Embryonic facial prominence (tissue), 1 donor: ENCODE results near the gene MTUS2.

ENCODE experiments used
- DNase-seq: peaks from one replicate; pipeline ENCODE4 v3.0.0-alpha.2; 2016; ENCODE audit errors: extremely low spot score

The MTUS2 gene

GRCh38 chr13:29524641-29525040 is 704.5 kb downstream of the MTUS2 start:
- no peak for DNase-seq

DNA sequence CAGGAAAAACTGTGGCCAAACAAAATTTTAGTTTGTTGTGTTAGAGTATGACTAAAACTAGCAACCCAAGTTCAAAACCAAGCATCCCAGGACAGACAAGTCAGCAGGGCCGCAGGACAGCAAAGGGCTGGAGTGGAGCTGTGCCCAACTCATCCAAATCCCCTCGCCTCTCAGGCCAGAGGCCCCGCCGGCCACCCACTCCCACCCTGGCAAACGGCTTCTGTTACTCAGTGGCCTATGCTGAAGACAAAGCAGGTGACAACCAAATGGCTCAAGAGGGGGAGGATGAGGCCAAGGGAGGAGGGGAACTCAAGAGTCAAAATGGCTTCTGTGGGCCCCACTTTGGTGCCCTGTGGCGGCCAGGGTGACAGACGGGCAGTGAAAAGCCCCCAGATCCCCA is 705.6 kb downstream of the MTUS2 start:
- no peak for DNase-seq

- DNase-seq = no peak
These were observed 706.6 kb downstream of the MTUS2 start for GRCh38 chr13:29526741-29527140.

GRCh38 chr13:29527511-29527910 is 707.4 kb downstream of the MTUS2 start:
- no peak for DNase-seq

DNA sequence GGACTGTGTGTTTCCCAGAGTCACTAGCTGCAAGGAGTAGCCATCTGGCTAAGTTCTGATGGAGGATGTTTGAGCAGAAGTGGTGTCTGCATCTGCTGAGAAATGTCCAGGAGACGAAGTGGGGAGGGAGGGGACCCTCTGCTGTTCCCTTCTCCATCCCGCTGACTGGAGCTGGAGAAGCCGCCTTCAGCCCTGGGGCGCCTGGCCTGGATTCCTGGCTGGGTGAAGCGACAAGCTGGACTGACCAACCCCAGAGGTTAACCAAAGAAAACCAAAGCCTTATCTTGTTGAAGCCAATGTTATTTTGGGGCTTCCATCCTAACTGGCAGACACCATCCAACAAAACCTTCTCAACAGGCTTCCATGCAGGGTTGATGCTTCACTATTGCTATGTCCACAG is 707.8 kb downstream of the MTUS2 start:
- no peak for DNase-seq

GRCh38 chr13:29529754-29530153 is 709.6 kb downstream of the MTUS2 start:
- no peak for DNase-seq

DNA sequence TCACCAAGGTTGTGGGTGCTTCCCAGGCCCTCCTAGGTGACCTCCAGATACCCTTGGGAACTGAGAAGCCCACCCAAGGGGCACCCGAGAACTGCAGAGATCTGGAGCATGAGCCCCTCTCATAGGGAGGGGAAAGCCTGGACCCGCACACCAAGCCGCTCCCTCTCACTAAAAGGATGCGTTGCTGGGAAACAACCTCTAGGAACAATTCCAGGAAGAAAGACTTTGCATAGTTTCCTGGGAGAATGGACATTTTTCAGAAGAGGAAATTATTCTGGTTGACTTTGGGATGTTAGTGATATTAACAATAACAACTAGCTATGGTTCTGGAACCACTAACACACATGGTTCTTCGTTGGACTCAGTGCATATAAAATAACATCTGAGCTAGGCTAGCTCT is 710.8 kb downstream of the MTUS2 start:
- no peak for DNase-seq

DNA sequence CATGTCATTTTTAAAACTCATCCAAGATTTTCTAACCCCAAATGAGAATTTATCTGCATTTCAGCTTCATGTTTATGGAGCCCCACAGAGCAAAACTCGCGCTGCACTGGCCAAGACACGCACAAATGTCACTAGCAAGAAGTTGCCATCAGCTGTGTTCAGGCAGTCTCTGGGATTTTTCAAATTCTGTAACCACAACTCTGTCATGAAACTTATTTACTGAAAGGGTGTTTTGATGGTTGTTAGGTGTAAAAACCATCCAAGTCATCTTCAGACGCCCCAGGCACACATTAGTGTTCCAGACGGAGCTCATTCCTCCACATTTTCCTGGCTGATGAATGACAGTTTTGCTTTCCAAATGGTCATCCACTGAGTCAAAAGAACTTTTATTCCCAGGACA is 712.0 kb downstream of the MTUS2 start:
- DNase-seq = peak; percentile 11

DNA sequence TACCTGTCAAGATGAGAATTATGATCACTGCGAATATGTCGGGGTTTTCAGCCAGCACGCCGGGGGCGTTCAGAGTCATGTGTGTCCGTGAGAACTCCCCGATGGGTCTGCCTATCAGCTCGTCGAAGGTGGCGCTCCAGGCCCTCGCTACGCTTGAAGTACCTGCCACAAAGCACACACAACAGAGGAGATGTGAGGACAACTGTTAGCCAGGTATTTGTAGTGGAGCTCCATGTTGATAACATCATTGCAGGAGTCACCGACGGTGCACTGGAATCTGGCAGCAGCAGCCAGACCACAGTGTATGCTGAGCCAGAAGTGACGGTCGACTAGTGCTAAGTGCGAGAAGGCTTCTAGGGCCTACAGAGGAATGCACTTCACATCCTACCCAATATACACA is 712.7 kb downstream of the MTUS2 start:
- no peak for DNase-seq

GRCh38 chr13:29534083-29534482 is 713.9 kb downstream of the MTUS2 start:
- no peak for DNase-seq

- DNase-seq = no peak
These were observed 715.8 kb downstream of the MTUS2 start for GRCh38 chr13:29535663-29536655.

DNA sequence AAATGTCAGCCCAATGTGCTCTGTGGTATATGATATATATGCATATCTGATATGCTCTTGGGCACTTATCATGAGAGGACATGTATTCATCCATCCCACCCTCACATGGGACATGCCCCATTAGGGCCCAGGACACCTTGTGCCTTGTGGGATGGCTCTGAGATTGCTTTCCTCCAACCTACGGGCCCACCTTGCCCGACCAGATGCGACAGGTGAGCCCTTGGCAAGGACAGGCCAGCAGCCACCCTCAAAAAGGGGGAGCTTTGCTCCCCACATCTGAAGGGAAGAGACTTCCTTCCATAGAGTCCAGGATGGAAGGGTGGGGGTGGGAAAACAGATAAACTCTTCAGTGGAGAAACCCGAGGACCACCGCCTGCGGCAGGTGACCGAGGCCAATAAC is 716.7 kb downstream of the MTUS2 start:
- no peak for DNase-seq

GRCh38 chr13:29537736-29538651 is 717.9 kb downstream of the MTUS2 start:
- no peak for DNase-seq

DNA sequence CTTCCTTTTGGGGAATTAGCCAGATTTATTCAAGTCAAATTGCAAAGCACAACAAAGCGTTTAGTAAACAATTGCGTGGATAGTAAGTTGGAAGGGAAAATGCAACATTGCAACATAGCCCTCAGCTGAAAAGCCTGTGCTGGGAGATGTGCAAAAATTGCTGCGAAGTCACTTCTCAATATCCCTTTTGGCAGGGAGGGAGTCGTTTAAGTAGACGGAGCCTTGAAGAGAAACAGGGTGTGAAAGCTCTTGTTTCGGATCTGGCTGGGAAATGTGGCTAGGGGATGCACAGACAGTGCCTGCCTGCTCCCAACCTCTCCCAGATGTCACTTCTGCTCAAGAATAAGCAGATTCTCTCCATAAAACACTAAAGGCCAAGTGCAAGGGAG is 718.5 kb downstream of the MTUS2 start:
- no peak for DNase-seq

DNA sequence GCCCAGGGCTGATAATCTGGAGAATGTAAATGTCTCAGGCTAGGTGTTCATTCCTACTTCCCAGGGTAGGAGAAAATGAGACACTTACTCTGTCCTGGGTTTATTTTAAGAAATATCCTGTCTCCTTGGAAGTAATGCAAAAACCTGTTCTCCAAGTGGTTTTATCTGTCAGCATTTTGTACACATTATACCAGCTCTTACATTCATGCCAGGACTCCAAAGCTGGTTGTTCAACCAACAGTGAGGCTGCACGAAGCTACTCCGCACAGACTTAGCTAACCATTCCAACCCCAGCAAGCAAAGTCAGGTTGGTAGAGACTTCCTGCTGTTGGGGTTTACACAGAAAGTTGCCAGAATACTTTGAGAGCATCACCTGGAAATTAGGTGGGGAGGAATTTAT is 719.7 kb downstream of the MTUS2 start:
- no peak for DNase-seq

- no peak for DNase-seq
These were observed 720.2 kb downstream of the MTUS2 start for GRCh38 chr13:29540334-29540733.

DNA sequence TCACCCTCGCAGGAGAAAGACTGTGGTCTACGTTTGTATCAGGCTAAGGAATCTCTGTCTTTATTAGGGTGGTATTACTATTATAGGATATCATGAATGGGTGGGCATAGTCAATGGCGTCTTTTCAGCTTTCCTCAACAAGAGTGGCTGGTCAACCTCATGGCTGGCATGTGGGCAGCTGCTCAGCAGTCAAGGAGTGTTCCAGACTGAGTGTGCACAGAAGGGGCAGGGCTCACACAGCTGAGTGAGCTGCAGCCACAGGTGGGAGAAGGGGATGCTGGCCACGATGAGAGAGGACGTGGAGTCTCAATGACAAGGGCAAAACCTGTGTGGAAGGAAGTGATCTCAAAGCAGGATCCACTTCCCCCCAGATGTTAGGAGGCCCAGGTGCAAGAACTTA is 720.7 kb downstream of the MTUS2 start:
- DNase-seq = no peak

DNA sequence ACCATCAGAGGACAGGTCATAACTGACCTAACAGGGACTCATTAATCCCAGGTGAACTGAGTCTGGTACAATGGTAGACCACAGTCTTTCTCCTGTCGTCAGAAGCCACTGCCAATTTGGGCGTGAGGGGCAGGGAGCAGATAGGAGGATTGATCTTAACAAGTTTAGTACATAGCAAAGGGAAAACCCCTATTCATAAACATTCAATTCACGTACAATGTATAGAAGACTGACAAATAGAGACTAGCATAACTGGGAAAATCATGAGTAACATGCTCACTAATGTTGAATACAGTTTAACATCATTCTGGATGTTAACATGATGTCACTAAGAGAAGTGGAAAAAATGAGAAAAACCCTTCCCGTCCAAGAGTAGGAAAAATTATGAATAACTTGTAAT is 721.3 kb downstream of the MTUS2 start:
- no peak for DNase-seq

- no peak for DNase-seq
These were observed 722.2 kb downstream of the MTUS2 start for GRCh38 chr13:29542381-29542780.

DNA sequence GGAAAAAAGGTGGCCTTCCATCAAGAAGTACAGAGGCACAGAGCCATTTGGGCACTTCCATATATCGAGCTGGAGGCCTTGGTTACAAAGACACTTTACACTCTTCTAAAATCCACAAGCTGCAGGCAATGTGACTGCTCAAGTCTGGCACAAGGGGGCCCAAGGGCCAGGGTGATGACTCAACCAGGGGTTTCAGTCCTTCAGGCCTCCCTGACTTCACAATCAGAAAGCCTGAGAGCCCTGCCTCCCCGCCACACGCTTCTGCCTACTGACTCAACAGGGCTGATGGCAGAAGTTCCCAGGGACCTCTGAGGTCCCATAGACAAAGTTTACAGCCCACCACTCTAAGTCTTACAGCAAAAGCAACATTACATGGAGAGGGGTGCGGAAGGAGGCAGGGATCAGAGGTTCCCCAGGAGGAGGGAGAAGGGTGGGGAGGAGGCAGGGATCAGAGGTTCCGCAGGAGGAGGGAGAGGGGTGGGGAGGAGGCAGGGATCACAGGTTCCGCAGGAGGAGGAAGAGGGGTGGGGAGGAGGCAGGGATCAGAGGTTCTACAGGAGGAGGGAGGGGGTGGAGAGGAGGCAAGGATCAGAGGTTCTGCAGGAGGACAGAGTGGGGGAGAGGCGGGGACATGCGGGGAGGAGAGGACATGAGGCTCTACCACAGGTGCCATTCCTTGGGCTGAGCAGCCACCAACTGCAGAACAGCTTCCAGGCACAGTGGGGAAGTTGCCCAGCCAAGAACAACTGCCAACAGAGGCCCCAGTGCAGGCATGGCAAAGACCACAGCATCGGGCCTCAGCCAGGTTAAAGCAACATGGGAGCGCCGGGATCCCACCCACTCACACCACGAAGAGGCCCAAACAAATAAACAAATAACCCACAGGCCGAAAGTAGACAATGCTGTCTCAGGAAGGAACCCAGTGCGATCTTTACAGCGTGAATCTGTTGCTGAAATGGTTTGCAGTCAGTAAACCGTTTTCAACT is 723.4 kb downstream of the MTUS2 start:
- no peak for DNase-seq

DNA sequence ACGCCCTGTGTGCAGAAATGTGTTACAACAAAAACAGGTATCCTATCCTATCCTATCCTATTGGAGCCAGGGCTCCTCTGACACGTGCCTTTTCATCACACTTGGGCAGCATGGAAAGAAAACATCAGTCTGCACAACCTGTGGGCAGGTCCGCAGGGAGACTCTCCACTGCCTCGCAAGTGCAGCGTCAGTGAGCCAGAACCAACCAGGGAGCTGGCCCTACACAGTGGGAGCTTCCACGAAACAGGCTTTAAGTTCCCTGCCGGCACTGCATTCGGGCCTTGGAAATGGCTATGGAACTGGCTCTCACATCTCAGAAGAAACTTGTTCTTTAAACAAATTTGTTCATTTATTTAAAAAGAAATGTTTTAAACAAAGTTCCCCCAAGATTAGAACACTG is 725.8 kb downstream of the MTUS2 start:
- no peak for DNase-seq
